DND-41 (cell line): Measurements from ENCODE around the gene KIAA1328.

Source experiments
- CTCF ChIP-seq: IDR thresholded peaks from 2 replicates; pipeline ENCODE4 v1.5.1; 2012; ENCODE audit warnings: borderline replicate concordance, low read length, moderate library complexity, mild to moderate bottlenecking; ENCODE audit not compliant: poor library complexity, severe bottlenecking; ENCODE audit errors: extremely low read depth
- EZH2 ChIP-seq: IDR thresholded peaks from 3 replicates; pipeline ENCODE4 v1.6.1; 2012; ENCODE audit warnings: borderline replicate concordance, low read depth, mild to moderate bottlenecking, moderate library complexity, low read length, inconsistent platforms; ENCODE audit not compliant: severe bottlenecking

DNA sequence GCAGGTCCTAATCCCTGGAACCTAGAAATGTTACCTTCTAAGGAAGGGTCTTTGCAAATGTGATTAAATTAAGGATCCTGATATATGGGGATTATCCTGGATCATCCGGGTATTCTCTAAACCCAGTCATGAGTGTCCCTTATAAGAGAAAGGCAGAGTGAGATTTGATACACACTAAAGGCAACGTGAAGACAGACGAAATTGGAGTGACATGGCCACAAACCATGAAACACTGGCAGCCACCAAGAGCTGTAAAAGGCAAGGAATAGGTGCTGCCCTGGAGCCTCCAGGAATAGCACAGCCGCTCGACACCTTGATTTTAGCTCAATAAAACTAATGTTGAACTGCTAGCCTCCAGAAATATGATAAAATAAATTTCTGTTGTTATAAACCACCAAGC is 45.1 kb upstream of the KIAA1328 start:
- TF ChIP-seq CTCF (no peak), EZH2 (no peak)
